Astrocyte of the spinal cord (primary cell): ENCODE data around the gene ITGAE.

ENCODE experiments used
- DNase-seq: peaks from one replicate; pipeline ENCODE4 v3.0.0; 2011; ENCODE audit warnings: low read depth, low spot score
- H3K4me3 ChIP-seq: 2 replicates; pipeline ENCODE4 v1.5.1; 2011; ENCODE audit warnings: low read depth, mild to moderate bottlenecking, low read length, moderate library complexity
- in situ Hi-C: cut with HindIII; loops from 2 replicates; pipeline ENCODE4 v1.10.0; 2017; ENCODE audit warnings: low sequenced_read_pairs
- TF ChIP-seq, protein P1 (sequence below): IDR thresholded peaks from 2 replicates; pipeline ENCODE4 v1.5.1; 2012; ENCODE audit warnings: low read depth, mild to moderate bottlenecking, low read length, inconsistent platforms

The ITGAE gene

GRCh38 chr17:3754458-3755334 lies 46.3 kb downstream of the ITGAE start:
- TF ChIP-seq, protein P1, sequence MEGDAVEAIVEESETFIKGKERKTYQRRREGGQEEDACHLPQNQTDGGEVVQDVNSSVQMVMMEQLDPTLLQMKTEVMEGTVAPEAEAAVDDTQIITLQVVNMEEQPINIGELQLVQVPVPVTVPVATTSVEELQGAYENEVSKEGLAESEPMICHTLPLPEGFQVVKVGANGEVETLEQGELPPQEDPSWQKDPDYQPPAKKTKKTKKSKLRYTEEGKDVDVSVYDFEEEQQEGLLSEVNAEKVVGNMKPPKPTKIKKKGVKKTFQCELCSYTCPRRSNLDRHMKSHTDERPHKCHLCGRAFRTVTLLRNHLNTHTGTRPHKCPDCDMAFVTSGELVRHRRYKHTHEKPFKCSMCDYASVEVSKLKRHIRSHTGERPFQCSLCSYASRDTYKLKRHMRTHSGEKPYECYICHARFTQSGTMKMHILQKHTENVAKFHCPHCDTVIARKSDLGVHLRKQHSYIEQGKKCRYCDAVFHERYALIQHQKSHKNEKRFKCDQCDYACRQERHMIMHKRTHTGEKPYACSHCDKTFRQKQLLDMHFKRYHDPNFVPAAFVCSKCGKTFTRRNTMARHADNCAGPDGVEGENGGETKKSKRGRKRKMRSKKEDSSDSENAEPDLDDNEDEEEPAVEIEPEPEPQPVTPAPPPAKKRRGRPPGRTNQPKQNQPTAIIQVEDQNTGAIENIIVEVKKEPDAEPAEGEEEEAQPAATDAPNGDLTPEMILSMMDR: no peak
- H3K4me3 ChIP-seq: no peak overlapping the region
- DNase-seq: no peak
- in situ Hi-C loops: no loop called here

GRCh38 chr17:3754066-3754457 lies 46.9 kb downstream of the ITGAE start:
- in situ Hi-C loops: no loop called here
- no peak for DNase-seq
- H3K4me3 ChIP-seq: no peak overlapping the region
- TF ChIP-seq, protein P1: no peak

DNA sequence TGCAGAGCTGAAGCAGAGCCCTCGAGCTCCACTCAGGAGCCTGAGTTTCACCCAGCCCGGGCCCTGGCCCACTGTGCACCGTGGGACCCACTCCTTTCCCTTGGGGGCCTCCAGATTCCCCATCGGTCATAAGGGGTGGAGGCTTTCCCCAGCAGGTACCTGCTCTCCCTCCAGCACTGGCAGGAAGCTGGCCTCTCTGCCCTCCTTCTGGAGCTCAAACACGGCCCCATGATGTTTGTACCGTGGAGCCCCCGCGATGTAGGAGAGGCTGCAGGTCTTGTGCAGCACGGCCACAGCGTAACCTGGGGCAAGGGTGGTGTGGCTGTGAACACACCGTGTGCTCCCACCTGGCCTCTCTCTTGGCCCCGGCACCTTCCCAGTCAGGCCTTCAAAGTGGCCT lies 47.4 kb downstream of the ITGAE start:
- TF ChIP-seq, protein P1: no peak
- no peak for DNase-seq
- H3K4me3 ChIP-seq: no peak overlapping the region
- in situ Hi-C loops: no loop called here

DNA sequence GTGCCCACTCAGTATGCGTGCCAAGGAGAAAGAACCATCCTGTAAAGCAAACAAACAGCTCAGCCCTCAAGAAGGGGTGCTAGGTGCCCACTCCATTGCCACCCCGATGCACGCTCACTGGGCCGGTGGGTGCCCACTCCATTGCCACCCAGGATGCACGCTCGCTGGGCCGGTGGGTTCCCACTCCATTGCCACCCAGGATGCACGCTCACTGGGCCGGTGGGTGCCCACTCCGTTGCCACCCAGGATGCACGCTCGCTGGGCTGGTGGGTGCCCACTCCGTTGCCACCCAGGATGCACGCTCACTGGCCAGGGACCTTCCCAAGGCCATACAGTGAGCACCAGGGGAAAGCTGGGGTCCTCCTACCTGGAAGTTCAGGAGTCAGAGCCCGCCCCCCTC lies 49.2 kb downstream of the ITGAE start:
- in situ Hi-C loops: no loop called here
- TF ChIP-seq, protein P1: no peak
- no peak overlapping the region for H3K4me3 ChIP-seq
- no peak for DNase-seq

DNA sequence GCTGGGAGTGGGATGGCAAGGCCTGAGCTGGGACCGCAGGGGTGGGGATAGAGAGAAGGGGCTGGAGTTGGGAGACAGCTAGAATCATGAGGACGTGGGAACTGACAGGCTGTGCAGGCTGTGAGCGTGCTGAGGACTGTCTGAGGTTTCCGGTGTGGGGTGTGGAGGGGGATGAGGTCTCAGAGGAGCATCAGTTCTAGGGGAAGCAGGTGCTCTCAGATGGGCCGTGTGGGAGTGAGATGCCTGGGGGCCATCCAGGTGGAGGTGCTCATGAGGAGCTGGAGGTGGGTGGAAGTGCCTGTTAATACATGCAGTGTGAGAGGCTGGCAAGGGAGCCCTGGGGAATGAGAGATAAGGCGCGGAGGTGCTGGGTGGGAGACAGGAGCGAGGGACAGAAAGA lies 50.1 kb downstream of the ITGAE start:
- TF ChIP-seq, protein P1: no peak
- no peak overlapping the region for H3K4me3 ChIP-seq
- no peak for DNase-seq
- in situ Hi-C loops: no loop called here

- in situ Hi-C loops: no loop called here
- no peak overlapping the region for H3K4me3 ChIP-seq
- no peak for DNase-seq
- TF ChIP-seq, protein P1: no peak
These were observed 50.7 kb downstream of the ITGAE start for GRCh38 chr17:3750296-3750695.

DNA sequence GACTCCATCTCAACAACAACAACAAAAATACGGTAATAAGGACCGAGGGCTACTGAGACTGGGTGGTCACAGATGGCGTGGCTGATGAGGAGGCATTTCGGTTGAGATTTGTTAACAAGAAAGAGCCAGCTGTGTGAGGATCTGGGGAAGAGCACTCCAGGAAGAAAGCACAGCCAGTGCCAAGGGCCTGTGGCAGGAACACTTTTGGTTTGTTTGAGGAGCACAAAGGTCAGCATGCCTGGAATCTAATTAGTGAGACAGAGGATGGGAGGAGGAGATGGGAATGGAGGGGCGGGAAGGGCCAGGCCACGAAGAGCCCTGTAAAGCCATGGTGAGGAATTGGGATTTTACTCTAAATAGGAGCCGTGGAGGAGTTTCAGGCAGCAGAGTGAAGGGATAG lies 52.4 kb downstream of the ITGAE start:
- in situ Hi-C loops: no loop called here
- DNase-seq: no peak
- no peak overlapping the region for H3K4me3 ChIP-seq
- TF ChIP-seq, protein P1: no peak
